Choroid plexus epithelial cell (primary cell): ENCODE data around the gene CALB2.

Experiments
- DNase-seq: peaks from one replicate; pipeline ENCODE4 v3.0.0-alpha.2; 2010; ENCODE audit warnings: low read depth
- H3K4me3 ChIP-seq: 2 replicates; pipeline ENCODE4 v1.5.1; 2011; ENCODE audit warnings: low read depth, mild to moderate bottlenecking, control low read depth, low read length, moderate library complexity
- CTCF ChIP-seq: conservative IDR thresholded peaks from 2 replicates; pipeline ENCODE4 v1.5.1; 2011; ENCODE audit warnings: low read depth, mild to moderate bottlenecking, control low read depth, inconsistent platforms, low read length, moderate library complexity

Gene CALB2

GRCh38 chr16:71425746-71426068, 67.2 kb downstream of the CALB2 start:
- peak overlapping the region; percentile 49 for H3K4me3 ChIP-seq
- no peak for TF ChIP-seq CTCF
- DNase-seq, result no peak

GRCh38 chr16:71426069-71426879, 67.8 kb downstream of the CALB2 start:
- DNase-seq, result peak; percentile 87
- no peak for TF ChIP-seq CTCF
- peak overlapping the region; percentile 49 for H3K4me3 ChIP-seq

- H3K4me3 ChIP-seq, result no peak overlapping the region
These were observed 68.5 kb downstream of the CALB2 start for GRCh38 chr16:71426880-71427615.

GRCh38 chr16:71428385-71428784, 69.9 kb downstream of the CALB2 start:
- no peak for TF ChIP-seq CTCF
- DNase-seq, result no peak
- no peak overlapping the region for H3K4me3 ChIP-seq

More at GRCh38 chr16:71426880-71427615, 68.5 kb downstream of the CALB2 start:
- no peak for TF ChIP-seq CTCF
- no peak for DNase-seq

GRCh38 chr16:71428883-71429282, 70.4 kb downstream of the CALB2 start:
- H3K4me3 ChIP-seq, result no peak overlapping the region
- no peak for TF ChIP-seq CTCF
- no peak for DNase-seq

GRCh38 chr16:71429581-71429980, 71.1 kb downstream of the CALB2 start:
- no peak for TF ChIP-seq CTCF
- DNase-seq, result no peak
- H3K4me3 ChIP-seq, result no peak overlapping the region
